GM04503 (cell line): ENCODE results near the gene MAP7D2.

Experiments
- DNase-seq: peaks from one replicate; pipeline ENCODE4 v3.0.0-alpha.2; 2012; ENCODE audit warnings: low read depth

MAP7D2 gene

DNA sequence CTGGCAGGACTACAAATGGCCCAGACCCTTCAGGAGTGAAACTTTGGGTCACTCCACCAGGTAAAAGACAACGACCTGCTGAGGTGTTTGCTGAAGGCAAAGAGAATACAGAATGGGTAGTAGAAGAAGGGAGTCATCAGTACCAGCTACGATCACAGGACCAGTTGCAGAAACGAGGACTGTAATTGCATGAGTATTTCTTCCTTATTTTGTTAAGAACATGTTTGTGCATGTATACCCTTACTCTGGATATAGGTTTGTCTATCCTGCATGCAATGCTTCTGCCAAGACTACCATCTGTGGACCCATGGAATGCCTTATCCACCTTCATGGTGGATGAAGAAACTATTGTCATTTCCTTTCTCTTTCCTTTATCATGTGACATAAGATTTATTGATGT lies 77.7 kb downstream of the MAP7D2 start:
- no peak for DNase-seq

DNA sequence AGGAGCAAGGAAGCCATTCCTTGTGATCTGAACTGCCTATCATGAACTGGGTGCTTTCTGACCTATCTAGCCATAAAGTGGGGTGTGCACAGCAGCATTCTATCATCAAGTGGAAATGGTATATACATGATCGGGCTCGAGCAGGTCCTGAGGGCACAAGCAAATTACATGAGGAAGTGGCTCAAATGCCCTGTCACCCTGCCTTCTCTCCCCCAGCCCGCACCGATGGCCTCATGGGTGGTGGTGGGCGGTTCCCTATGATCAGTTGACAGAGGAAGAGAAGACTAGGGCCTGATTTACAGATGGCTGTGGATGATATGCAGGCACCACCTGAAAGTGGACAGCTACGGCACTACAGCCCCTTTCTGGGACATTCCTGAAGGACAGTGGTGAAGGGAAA lies 79.5 kb downstream of the MAP7D2 start:
- DNase-seq = no peak

DNA sequence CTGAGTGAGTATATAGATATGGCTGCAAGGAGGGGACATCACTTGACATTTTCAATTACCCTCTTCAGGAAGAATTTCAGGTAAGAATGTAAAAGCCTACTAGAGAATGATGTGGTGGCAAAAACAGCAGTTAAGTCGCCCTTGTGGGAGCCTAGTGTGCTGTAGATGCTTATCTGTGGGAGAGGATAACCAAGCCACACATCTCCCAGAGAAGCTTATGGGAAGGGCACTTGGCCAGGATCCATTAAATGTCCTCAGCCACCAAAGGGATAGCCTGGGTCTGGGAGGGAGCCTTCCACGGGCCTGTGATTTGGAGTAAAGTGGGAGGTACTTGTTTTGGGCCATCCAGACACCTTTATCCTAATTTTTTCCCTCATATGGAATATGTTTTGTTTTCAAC lies 84.5 kb downstream of the MAP7D2 start:
- no peak for DNase-seq

DNA sequence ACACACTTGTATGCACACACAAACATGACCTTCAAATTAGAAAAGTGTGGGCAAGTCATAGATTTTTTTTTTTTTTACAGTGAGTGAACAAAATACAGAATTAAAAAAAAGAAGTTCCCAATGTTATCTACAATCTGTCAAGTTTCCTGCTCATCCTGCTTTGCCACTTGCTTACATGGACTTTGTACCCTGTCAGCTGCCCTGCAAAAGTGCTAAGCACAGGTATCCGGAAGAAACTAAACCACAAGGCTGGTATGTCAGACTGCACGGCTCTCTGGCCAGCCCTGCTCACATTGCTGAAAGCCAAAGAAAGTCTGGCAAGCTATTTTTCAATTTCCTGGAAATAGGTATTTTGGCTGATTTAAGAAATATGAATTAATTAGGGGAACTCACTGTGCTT lies 87.0 kb downstream of the MAP7D2 start:
- DNase-seq = no peak

DNA sequence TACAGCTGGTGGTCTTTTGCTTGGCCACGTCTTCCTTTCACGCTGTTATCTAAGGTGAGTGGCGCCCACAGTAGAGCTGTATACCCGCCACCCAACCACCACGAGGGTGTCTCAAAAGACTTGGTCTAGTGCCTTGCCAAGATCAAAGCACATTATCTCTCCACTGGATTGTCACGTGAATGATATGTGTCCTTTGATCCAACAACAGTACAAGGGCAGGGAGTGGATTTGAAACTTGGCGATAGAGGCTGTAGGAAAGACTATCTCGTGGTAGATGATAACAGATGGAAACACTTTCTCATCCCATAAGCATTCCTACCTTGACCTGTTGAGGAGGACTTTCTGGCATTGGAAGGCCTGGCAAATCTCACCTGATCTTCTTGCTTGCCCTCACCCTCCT lies 88.1 kb downstream of the MAP7D2 start:
- no peak for DNase-seq

DNA sequence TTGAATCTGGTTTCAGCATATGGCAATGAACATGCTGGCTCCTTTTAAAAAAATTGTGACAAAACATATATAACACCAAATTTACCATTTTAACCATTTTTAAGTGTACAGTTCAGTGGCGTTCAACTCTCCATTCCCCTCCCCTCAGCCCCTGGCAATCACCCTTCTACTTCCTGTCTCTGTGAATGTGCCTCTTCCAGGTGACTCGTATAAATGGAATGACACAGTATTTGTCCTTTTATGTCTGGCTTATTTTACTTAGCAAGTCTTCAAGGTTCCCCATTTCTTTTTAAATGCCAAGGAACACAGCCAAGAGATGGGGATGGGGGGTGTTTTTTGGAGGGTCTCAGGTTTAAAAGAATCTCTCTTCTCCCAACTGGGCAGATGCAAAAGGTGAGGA lies 90.4 kb downstream of the MAP7D2 start:
- DNase-seq = no peak

DNA sequence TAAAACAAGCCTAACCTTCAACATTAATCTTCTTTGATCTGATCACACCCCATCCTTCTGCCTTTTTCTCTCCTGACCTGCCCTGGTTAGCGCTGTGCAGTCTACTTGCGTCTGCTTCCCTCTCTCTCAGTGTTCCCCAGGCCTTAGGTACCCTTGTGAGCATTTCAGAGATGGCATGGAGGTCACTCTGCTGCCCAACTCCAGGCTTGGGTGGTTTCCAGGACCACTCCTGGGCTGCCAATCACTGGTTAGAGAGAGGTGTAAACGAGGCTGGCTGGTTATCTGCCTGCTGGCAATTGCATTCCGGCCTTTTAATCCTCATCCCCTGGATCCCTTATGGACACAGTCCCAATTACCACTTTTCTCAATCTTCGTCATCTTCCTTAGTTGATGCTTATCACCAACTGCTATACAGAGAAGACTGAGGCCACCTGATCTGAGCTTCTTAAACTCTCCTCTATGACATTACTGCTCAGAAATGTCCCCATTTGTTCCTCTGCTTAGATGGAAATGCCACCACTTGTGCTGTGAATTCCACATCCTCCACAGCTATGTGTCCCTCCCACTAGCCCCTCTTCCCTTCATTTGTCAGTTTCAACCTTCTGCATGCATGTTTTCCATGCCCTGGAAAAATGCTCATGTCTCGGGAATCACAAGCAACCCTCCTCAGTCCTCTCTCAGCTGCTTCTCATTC lies 96.9 kb downstream of the MAP7D2 start:
- DNase-seq = no peak

DNA sequence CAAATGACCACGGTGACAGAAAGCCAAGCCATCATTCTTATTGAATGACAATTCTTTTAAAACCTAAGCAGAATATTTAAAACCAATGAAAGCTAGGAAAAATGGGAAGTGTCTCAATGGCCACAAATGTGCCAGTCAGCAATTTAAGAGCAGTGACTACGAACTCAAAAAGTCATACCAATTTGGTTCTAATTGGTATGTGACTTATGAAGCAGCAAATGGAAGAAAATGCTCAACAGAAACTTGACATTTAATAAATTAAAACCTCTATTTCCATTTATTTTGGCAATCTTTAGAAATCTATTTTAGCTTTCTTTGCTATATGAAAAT lies 100.1 kb downstream of the MAP7D2 start:
- no peak for DNase-seq

DNA sequence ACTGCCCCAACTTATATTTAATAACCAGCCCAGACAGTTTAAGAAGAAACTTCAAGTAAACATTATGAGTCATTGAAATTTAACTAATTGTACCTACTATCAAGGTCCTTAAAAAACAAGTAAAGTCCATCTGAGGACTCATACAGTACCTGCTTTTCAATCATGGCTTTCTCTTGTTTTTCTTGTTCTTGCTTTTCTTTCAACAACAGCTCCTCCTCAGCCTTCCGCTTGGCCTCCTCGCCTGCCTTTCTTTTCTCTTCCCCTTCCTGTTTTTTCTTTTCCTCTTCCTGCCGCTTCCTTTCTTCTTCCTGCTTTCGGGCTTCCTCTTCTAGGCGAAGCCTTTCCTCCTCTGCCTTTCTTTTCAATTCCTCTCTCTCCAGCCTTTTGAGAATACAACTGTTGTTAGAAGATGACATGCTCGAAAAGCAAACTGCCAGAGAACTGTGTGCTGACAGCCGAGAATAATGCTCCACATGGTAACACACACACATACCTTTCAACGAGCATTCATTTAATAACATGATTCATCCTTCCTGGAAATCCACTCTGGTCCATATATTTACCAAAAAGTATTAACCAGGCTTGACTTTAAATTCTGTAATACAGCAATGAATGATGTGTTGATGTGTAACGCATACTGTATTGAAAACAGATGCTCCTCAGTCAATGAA lies 100.6 kb downstream of the MAP7D2 start:
- peak; percentile 47 for DNase-seq

DNA sequence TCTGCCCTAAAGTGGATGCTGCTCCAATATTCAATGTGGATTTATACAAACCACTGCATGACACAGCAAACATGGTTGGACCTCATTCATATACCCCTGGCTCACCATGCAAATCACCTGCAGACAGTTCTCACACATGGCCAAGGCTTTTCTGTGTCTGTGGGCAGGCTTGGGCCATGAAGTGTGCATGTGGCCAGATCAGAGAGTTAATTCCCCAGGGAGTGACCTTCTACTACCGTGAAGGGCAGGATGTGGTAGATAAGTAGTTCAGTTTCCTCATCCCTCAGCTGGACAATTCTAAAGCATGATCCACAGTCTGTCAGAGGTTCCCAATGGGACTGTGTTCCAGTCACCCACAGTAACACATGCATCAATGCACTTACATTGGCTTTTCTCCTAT lies 101.3 kb downstream of the MAP7D2 start:
- DNase-seq = no peak

DNA sequence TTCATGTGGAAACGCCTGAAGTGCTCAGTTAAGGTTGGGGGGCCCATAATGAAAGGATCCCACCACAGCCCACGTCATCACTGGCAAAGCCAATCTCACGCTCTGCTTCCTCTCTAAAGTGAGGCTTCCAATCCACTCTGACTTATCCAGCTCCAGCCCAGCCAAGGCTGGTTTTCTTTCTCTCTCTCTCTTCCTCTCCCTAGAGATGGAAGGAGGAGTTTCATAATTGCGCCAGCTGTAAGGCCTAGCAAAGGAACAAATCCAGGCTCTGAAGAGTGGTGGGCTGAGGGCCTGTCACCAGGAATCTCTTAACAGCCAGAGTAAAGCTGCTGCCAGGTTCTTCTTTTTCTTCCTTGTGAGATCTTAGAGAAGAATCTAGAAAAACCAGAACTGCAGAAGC lies 105.1 kb downstream of the MAP7D2 start:
- no peak for DNase-seq

DNA sequence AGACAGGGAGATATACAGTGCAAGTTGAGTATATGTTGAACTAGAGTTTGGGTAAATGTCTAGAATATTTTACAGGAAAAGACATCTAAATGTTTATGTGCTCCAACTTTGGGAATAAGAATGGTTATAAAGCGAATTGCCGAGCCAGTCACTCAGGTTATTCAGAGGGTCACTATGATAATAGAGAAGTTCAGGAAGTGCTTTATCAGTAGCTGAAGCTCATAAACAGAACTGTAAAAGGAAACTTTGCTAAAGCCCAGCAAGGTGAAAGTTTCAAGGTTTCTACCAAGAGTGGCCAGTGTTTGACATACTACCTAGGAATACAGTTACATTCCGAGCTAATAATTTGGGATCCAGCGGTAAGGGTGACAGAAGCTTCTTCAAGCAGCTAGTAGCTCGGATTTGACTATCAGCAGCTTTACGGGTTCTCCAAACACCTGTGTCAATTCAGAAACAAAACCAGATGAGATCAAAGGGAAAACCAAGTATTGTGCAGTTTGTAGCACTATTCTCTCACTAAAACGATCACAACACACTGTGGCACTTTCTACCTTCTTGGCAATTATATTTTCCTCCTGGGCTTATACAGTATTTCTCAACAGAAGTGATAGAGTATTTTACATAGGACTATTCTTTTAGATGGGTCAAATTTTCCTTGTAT lies 108.6 kb downstream of the MAP7D2 start:
- DNase-seq = no peak

DNA sequence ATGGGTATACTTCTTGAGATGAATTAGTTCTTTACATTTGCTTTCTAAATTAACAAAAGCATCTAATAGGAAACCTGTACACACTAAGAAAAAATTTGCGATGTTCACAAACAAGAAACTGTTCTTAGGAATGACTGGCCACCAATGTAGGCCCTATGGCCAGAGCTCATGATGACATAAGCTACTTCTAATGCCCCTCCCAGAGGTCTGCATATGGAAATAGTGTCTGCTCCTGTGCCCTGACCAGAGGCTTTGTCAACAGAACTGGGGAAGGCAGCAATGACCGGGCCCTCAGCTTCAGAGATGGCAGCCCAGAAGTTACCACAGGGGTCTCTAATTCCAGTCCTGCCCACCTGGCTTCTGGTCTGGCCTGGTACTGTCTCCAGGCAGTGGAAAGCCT lies 110.8 kb downstream of the MAP7D2 start:
- no peak for DNase-seq

DNA sequence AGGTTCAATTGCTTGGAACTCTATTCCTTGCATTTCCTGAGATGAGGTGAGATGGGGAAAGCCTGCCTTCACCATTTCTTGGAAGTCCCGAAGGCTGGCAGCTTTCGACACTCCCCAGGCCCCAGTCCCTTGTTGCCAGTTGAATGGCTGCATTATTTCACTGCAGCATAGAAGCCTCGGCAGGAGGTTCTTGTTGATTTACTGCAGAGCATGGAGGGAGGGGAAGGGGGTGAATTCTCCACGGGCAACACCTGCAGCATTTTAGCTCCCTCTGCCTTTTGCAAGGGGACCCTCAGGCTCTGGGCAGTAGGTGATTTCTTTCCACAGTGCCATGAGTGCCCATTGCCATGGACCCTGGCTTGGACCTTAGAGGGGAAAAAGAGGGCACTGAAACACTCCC lies 115.1 kb downstream of the MAP7D2 start:
- no peak for DNase-seq

DNA sequence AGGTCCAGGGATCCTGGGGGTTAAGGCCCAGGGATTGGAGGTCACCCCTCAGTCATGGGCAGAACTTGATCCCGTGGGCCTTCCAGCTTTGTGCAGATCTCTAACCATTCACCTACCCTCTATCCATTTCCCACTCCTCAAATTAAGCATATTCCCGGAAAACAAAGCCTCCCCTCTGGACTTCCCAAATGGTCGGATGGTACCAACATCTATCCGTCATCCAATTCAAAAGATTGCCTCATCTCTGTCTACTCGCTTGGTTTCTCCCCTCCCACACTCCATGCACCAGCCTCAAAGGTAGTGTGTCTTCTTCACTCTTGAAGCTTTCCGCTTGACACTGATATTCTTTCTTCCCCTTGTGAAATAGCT lies 125.4 kb downstream of the MAP7D2 start:
- no peak for DNase-seq

DNA sequence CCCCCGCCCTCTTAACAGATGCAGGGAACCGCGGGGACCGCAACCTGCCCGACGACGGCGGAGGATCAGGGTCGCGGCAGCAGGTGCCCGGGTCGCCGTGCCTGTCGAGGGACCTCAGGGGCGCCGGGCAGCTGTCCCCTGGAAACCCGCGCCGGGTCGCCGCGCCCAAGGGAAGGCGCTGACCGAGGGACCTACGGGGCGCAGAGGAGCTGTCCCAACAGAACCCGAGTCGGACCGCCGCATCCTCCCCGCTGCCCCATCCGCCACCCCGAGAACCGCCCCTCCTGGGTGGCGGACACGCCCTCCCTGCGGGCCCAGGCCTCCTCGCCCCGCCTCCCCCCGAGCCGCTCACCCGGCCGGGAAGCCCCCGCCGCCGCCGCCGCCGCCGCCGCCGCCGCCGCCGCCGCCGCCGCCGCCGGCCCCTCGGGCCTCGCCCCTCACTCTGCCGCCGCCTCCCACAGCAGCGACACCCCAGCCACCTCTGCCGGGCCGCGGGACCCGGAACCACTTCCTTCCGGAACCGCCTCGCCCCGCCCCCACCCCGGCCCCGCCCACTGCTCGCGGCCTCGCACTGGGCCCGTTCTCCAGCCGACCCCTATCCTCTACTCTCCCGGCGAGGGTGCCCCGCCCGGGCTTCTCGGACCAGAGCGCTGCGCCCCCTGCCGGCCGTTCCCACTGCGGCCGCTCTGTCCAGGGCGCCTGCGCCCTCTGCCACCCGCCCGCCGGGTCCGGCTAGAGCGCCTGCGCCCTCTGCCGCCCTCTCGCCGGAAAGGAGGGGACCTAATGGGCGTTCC lies 126.0 kb downstream of the MAP7D2 start, which contains the start of gene BCLAF3:
BCLAF3 (minus strand) TSS at position 506 of the 794 bp plus-strand sequence. CDS start 20,797 bp downstream, outside the sequence.
- peak; percentile 23 for DNase-seq

DNA sequence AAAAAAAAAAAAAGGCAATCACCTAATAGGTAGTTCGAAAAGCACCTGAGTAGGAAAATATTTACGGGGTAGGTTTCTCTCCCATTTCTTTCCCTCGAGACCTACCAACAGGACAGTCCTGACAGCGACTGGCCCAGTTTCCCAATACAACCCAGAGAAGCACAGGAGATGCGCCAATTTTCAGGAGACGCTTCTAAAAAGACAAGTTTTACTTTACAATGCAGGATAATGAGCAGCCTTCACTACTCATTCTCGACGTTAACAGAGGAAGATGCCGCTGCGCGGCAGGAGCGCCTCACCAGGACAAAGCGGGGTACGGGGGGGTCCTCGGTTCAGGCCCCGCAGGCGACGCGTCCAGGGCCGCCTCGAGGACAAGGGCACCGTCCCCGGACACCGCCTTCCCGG lies 126.6 kb downstream of the MAP7D2 start:
- DNase-seq = no peak

DNA sequence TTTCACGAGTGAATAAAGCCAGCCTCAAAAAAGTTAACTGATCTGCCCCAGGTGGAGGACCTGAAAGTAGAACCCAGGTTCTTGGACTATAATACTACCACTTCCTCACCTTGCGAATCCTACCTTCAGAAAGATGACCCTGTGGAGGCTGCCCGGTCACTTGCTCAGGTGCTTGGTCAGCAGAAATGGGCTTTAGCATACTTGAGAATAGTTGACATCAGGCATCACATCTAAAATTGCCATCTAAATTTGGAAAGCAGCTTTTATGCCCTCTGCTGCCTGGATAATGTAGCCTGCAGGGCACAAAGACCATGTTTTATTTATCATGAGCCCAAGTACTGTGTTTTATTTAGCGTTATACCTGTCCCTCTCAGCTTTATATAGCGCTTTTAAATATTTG lies 128.9 kb downstream of the MAP7D2 start:
- no peak for DNase-seq

DNA sequence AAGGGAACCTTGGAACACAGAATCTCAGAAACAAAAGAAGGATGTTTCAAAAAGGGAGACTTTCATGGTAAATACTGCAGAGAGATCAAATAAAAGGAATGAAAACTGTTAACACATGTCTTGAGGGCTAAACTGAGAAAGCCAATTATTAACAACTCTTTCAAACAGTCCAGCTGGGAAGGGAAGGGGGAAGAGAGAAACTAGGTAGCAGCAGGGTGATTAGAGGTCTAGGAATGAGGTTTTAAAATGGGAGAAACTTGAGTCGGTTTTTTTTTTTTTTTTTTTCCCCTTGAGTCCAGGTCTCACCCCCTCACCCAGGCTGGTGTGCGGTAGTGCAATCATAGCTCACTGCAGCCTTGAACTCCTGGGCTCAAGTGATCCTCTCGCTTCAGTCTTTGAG lies 130.2 kb downstream of the MAP7D2 start:
- no peak for DNase-seq

DNA sequence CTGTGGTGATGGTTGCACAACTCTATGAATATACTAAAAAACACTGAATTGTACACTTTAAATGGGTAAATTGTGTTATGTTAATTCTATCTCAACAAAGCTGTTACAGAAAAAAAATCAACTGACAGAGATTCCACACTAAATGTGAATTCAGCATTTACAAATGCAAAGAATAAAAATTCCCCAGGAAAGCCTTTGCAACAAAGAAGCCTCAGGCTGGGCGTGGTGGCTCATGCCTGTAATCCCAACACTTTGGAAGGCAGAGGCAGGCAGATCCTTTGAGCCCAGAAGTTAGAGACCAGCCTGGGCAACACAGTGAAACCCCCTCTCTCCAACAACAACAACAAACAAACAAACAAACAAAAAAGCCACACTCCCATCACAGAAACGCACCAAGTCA lies 134.8 kb downstream of the MAP7D2 start:
- DNase-seq = no peak

DNA sequence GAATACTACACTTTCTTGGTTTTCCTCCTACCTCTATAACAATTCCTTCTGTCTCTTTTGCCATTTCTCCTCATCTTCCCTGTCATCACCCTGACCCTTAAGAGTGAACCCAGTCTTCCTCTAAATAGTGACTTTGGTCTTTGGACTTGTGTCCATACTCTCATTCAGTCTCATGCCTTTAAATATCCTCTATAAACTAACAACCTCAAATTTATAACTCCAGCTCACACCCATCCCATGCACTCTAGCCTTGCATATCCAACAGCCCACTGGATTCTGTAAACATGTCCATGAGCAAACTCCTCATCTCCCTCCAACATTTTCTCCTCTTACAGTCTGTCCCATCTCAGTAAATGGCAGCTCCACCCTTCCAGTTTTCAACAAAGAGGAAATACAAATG lies 140.9 kb downstream of the MAP7D2 start:
- no peak for DNase-seq

DNA sequence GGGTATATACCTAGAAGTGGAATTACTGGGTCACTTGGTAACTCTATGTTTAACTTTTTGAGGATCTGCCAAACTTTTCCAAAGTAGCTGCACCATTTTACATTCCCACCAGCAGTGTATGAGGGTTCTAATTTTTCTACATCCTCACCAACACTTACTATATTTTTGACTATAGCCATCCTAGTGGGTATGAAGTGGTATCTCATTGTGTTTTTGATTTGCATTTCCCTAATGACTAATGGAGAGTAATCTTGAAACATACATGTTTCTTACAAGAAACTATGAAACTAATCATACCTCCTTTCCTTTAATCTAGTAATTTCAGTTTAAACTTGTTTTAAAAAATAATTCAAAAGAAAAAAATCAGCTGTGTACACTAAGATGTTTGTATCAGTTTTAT lies 143.7 kb downstream of the MAP7D2 start:
- DNase-seq = no peak

DNA sequence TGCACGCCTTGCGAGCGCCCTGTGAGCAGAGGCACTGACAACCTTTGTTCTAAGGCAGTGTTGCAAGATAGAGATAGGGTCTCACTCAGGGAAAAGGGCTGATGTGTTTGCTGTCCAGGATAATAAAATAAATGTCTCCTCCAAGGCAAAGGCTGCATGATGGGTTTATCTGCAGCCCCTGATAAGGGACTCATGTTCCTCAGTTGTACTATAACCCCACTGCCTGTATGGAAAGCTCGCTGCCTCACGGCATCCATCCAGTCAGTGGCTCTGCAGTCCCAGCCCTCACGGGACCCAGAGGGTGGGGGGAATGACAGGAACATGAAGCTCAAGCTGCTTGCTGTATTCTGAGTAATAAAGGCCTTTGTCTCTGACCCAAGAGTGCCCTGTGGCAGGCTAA lies 148.4 kb downstream of the MAP7D2 start:
- no peak for DNase-seq
